ENCODE data around the gene SSBP4.

The SSBP4 gene

DNA sequence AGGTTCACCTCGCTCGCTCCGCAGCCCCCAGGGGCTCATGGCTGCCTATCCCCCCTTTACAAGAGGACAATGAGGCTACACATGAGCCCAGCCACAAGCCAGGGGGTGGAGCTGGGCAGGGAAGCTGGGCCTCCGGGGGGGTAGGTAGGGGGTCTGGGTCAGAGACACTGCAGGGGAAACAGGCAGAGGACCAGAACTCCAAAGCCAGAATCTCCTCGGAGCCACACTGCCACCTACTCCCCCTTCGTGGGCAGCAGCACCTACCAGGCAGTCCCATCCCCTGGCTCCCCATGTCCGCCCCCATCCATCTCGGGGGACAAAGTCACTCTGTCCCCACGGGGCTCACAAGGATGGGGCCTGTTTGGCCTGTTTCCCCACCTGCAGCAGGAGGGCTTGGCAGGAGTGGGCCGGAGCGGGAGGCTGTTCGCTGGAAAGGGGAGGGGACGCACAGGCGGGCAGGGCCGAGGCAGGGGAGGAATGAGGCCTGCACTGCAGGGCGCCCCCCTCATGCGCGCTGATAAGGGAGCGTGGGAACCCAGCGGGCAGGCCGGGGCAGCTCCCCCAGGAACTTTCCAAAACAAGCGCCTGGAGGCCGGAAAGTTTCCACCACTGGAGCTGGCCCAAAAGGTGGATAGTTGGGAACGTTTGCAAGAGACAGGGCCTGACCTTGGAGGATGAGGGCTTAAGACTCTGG is 19.3 kb downstream of the SSBP4 start:
- peaks cover 32% of the 10 kb centered on the region for H3K79me1 ChIP-seq (ENCODE audit: low read length)
- no peaks in the 10 kb centered on the region for H3K27me3 ChIP-seq (ENCODE audit: insufficient read depth, low read length)
- H3K4me2 ChIP-seq (ENCODE audit: low read length), result peak overlapping the region; percentile 59
- H3K4me3 ChIP-seq (ENCODE audit: low read depth, low read length), result peak overlapping the region; percentile 58
- peak overlapping the region; percentile 97 for H3K27ac ChIP-seq (ENCODE audit: low read depth, low read length)
- H2AK5ac ChIP-seq (ENCODE audit: low read length), result peak overlapping the region; percentile 97
- H3K14ac ChIP-seq (ENCODE audit: low read length), result peak overlapping the region; percentile 84
- WGBS (ENCODE audit: extremely low coverage, insufficient coverage, insufficient read length), result no CpG with 5 or more reads among the region's 24 CpGs
- peaks cover 14% of the 10 kb centered on the region for H3K79me2 ChIP-seq (ENCODE audit: control insufficient read depth, insufficient read depth, low read length, poor library complexity)
- H2BK120ac ChIP-seq (ENCODE audit: insufficient read depth, low read length, poor library complexity), result peak overlapping the region; percentile 98
- H3K23ac ChIP-seq (ENCODE audit: low read length), result no peak overlapping the region
- H4K12ac ChIP-seq (ENCODE audit: low read depth, low read length), result peak overlapping the region; percentile 49
- H3K18ac ChIP-seq (ENCODE audit: low read length), result peak overlapping the region; percentile 98
- peak overlapping the region; percentile 26 for H3K9ac ChIP-seq (ENCODE audit: low read length)
- H4K8ac ChIP-seq (ENCODE audit: low read depth, low read length), result peak overlapping the region; percentile 96
- peak overlapping the region; percentile 85 for H2AFZ ChIP-seq (ENCODE audit: insufficient read depth, low read length, poor library complexity)
- peak overlapping the region; percentile 96 for H2BK5ac ChIP-seq (ENCODE audit: low read depth, low read length, poor library complexity)
- peak overlapping the region; percentile 99 for H4K91ac ChIP-seq (ENCODE audit: low read depth, low read length)
- peaks cover 33 to 55% of the 10 kb centered on the region in 2 experiments for H3K4me1 ChIP-seq (ENCODE audit: control insufficient read depth in 1 of 2, insufficient read depth in 2 of 2, low read length in 2 of 2)
- peak overlapping the region; percentile 87 for H3K4ac ChIP-seq (ENCODE audit: low read depth, low read length)
- peaks cover 2% of the 10 kb centered on the region for H3K9me3 ChIP-seq (ENCODE audit: insufficient read depth, low read depth, low read length)
- peak; percentile 53 to 54 for DNase-seq
- peaks cover 25 to 26% of the 10 kb centered on the region in 2 experiments for H3K36me3 ChIP-seq (ENCODE audit: control insufficient read depth in 1 of 2, insufficient read depth in 2 of 2, low read length in 2 of 2)
- peak overlapping the region; percentile 63 for H2BK12ac ChIP-seq (ENCODE audit: low read length)

- peak overlapping the region; percentile 82 for H2AK5ac ChIP-seq (ENCODE audit: low read length)
- H3K23ac ChIP-seq (ENCODE audit: low read length), result no peak overlapping the region
- peak; percentile 15 to 56 for DNase-seq
- H3K9ac ChIP-seq (ENCODE audit: low read length), result no peak overlapping the region
- peak overlapping the region; percentile 99 for H4K91ac ChIP-seq (ENCODE audit: low read depth, low read length)
- H2BK12ac ChIP-seq (ENCODE audit: low read length), result peak overlapping the region; percentile 53
- H2AFZ ChIP-seq (ENCODE audit: insufficient read depth, low read length, poor library complexity), result peak overlapping the region; percentile 33
- H3K27me3 ChIP-seq (ENCODE audit: insufficient read depth, low read length), result no peaks in the 10 kb centered on the region
- H4K12ac ChIP-seq (ENCODE audit: low read depth, low read length), result peak overlapping the region; percentile 49
- H4K8ac ChIP-seq (ENCODE audit: low read depth, low read length), result peak overlapping the region; percentile 96
- H3K4me3 ChIP-seq (ENCODE audit: low read depth, low read length), result no peak overlapping the region
- H3K4me1 ChIP-seq (ENCODE audit: control insufficient read depth in 1 of 2, insufficient read depth in 2 of 2, low read length in 2 of 2), result peaks cover 30 to 54% of the 10 kb centered on the region in 2 experiments
- peak overlapping the region; percentile 97 for H3K27ac ChIP-seq (ENCODE audit: low read depth, low read length)
- H3K36me3 ChIP-seq (ENCODE audit: control insufficient read depth in 1 of 2, insufficient read depth in 2 of 2, low read length in 2 of 2), result peaks cover 32 to 34% of the 10 kb centered on the region in 2 experiments
- peak overlapping the region; percentile 59 for H3K4me2 ChIP-seq (ENCODE audit: low read length)
- H2BK5ac ChIP-seq (ENCODE audit: low read depth, low read length, poor library complexity), result peak overlapping the region; percentile 96
- peak overlapping the region; percentile 98 for H2BK120ac ChIP-seq (ENCODE audit: insufficient read depth, low read length, poor library complexity)
- WGBS (ENCODE audit: extremely low coverage, insufficient coverage, insufficient read length), result no CpG with 5 or more reads among the region's 13 CpGs
- peak overlapping the region; percentile 80 for H3K4ac ChIP-seq (ENCODE audit: low read depth, low read length)
- H3K79me1 ChIP-seq (ENCODE audit: low read length), result peaks cover 29% of the 10 kb centered on the region
- peak overlapping the region; percentile 82 for H3K18ac ChIP-seq (ENCODE audit: low read length)
- H3K14ac ChIP-seq (ENCODE audit: low read length), result peak overlapping the region; percentile 84
- H3K9me3 ChIP-seq (ENCODE audit: insufficient read depth, low read depth, low read length), result peaks cover 2% of the 10 kb centered on the region
- peaks cover 12% of the 10 kb centered on the region for H3K79me2 ChIP-seq (ENCODE audit: control insufficient read depth, insufficient read depth, low read length, poor library complexity)
Observed at GRCh38 chr19:18439025-18439909, 20.1 kb downstream of the SSBP4 start.

DNA sequence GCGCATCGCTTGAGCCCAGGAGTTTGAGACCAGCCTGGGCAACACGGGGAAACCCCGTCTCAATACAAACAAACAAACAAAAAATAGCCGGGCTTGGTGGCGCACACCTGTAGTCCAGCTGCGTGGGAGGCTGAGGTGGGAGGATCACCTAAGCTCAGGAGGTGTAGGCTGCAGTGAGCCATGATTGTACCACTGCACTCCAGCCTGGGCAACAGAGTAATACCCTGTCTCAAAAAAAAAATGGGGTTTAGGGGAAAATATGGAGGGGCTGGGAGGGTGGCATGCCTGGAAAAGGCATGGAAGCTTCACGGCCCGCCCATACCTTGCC is 20.7 kb downstream of the SSBP4 start:
- H3K27me3 ChIP-seq (ENCODE audit: insufficient read depth, low read length), result no peaks in the 10 kb centered on the region
- peak overlapping the region; percentile 5 for H4K8ac ChIP-seq (ENCODE audit: low read depth, low read length)
- H3K4me1 ChIP-seq (ENCODE audit: control insufficient read depth in 1 of 2, insufficient read depth in 2 of 2, low read length in 2 of 2), result peaks cover 29 to 52% of the 10 kb centered on the region in 2 experiments
- peak overlapping the region; percentile 41 for H3K14ac ChIP-seq (ENCODE audit: low read length)
- peaks cover 2% of the 10 kb centered on the region for H3K9me3 ChIP-seq (ENCODE audit: insufficient read depth, low read depth, low read length)
- peak overlapping the region; percentile 13 for H2BK5ac ChIP-seq (ENCODE audit: low read depth, low read length, poor library complexity)
- H4K12ac ChIP-seq (ENCODE audit: low read depth, low read length), result no peak overlapping the region
- no peak overlapping the region for H3K4ac ChIP-seq (ENCODE audit: low read depth, low read length)
- peak overlapping the region; percentile 99 for H4K91ac ChIP-seq (ENCODE audit: low read depth, low read length)
- peaks cover 29% of the 10 kb centered on the region for H3K79me1 ChIP-seq (ENCODE audit: low read length)
- H3K79me2 ChIP-seq (ENCODE audit: control insufficient read depth, insufficient read depth, low read length, poor library complexity), result peaks cover 12% of the 10 kb centered on the region
- peak overlapping the region; percentile 46 for H2BK12ac ChIP-seq (ENCODE audit: low read length)
- no peak overlapping the region for H3K9ac ChIP-seq (ENCODE audit: low read length)
- peak overlapping the region; percentile 97 for H3K27ac ChIP-seq (ENCODE audit: low read depth, low read length)
- no CpG with 5 or more reads among the region's 9 CpGs for WGBS (ENCODE audit: extremely low coverage, insufficient coverage, insufficient read length)
- peak in 1 of 2 donors; percentile 65 for DNase-seq
- no peak overlapping the region for H2AFZ ChIP-seq (ENCODE audit: insufficient read depth, low read length, poor library complexity)
- no peak overlapping the region for H3K4me3 ChIP-seq (ENCODE audit: low read depth, low read length)
- H3K23ac ChIP-seq (ENCODE audit: low read length), result no peak overlapping the region
- no peak overlapping the region for H2AK5ac ChIP-seq (ENCODE audit: low read length)
- H2BK120ac ChIP-seq (ENCODE audit: insufficient read depth, low read length, poor library complexity), result peak overlapping the region; percentile 79
- peaks cover 33 to 35% of the 10 kb centered on the region in 2 experiments for H3K36me3 ChIP-seq (ENCODE audit: control insufficient read depth in 1 of 2, insufficient read depth in 2 of 2, low read length in 2 of 2)
- peak overlapping the region; percentile 4 for H3K18ac ChIP-seq (ENCODE audit: low read length)
- peak overlapping the region; percentile 13 for H3K4me2 ChIP-seq (ENCODE audit: low read length)

DNA sequence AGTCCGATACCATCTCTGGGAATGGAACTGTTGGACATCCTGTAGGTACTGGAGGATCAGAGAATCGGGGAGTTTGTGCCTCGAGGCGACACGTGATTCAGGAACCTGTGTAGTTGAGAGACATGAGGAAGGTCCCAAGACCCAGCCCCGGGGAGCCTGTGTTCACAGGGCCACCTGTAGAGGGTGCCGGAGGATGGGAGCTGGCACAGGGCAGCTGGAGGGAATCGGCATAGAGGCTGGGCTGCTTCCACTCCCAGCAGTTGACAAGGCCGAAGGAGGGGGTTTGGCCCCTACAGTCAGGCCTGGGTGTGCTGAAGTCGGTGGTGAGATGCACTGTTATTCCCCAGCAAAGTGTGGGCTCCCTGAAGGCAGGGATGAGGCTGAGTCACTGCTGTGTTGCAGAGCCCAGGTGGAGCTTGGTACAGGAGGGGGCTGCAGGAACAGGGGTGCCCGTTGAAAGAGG is 21.2 kb downstream of the SSBP4 start:
- H4K91ac ChIP-seq (ENCODE audit: low read depth, low read length), result peak overlapping the region; percentile 99
- H2AK5ac ChIP-seq (ENCODE audit: low read length), result no peak overlapping the region
- no peak overlapping the region for H3K9ac ChIP-seq (ENCODE audit: low read length)
- peak overlapping the region; percentile 97 for H3K27ac ChIP-seq (ENCODE audit: low read depth, low read length)
- H3K14ac ChIP-seq (ENCODE audit: low read length), result peak overlapping the region; percentile 41
- no CpG with 5 or more reads among the region's 11 CpGs for WGBS (ENCODE audit: extremely low coverage, insufficient coverage, insufficient read length)
- H3K4ac ChIP-seq (ENCODE audit: low read depth, low read length), result no peak overlapping the region
- H2BK5ac ChIP-seq (ENCODE audit: low read depth, low read length, poor library complexity), result peak overlapping the region; percentile 13
- no peak overlapping the region for H4K12ac ChIP-seq (ENCODE audit: low read depth, low read length)
- peaks cover 12% of the 10 kb centered on the region for H3K79me2 ChIP-seq (ENCODE audit: control insufficient read depth, insufficient read depth, low read length, poor library complexity)
- DNase-seq, result peak in 1 of 2 donors; percentile 35
- peaks cover 29 to 53% of the 10 kb centered on the region in 2 experiments for H3K4me1 ChIP-seq (ENCODE audit: control insufficient read depth in 1 of 2, insufficient read depth in 2 of 2, low read length in 2 of 2)
- peaks cover 29% of the 10 kb centered on the region for H3K79me1 ChIP-seq (ENCODE audit: low read length)
- no peak overlapping the region for H2BK120ac ChIP-seq (ENCODE audit: insufficient read depth, low read length, poor library complexity)
- peak overlapping the region; percentile 4 for H3K18ac ChIP-seq (ENCODE audit: low read length)
- no peak overlapping the region for H2AFZ ChIP-seq (ENCODE audit: insufficient read depth, low read length, poor library complexity)
- peak overlapping the region; percentile 46 for H2BK12ac ChIP-seq (ENCODE audit: low read length)
- H3K23ac ChIP-seq (ENCODE audit: low read length), result no peak overlapping the region
- H3K4me2 ChIP-seq (ENCODE audit: low read length), result no peak overlapping the region
- H3K36me3 ChIP-seq (ENCODE audit: control insufficient read depth in 1 of 2, insufficient read depth in 2 of 2, low read length in 2 of 2), result peaks cover 29 to 31% of the 10 kb centered on the region in 2 experiments
- peaks cover 2% of the 10 kb centered on the region for H3K9me3 ChIP-seq (ENCODE audit: insufficient read depth, low read depth, low read length)
- H3K27me3 ChIP-seq (ENCODE audit: insufficient read depth, low read length), result no peaks in the 10 kb centered on the region
- H3K4me3 ChIP-seq (ENCODE audit: low read depth, low read length), result no peak overlapping the region
- H4K8ac ChIP-seq (ENCODE audit: low read depth, low read length), result peak overlapping the region; percentile 0

All from trophoblast cell (in vitro differentiated cells and primary cell).